ENCODE data around the gene TBC1D5.

DNA sequence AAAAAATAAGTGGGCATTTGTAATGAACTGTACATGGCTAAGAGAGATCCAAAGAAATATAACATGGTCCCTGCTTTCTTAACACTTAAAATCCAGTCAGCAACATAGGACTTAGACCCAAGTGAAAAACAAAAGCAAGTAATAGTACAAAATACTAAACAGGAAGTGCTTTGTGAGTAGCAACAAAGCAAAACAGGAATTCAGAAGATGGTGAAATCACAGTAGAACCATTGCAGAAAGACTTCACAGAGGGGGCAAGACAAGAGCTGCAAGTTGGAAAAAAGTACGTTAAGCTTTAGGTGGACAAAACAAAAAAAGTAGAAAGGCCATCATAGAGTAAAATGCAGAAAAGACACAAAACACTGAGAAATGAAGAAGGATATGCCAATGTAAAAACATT is 116.0 kb downstream of the TBC1D5 start:
- TF ChIP-seq, protein P1, sequence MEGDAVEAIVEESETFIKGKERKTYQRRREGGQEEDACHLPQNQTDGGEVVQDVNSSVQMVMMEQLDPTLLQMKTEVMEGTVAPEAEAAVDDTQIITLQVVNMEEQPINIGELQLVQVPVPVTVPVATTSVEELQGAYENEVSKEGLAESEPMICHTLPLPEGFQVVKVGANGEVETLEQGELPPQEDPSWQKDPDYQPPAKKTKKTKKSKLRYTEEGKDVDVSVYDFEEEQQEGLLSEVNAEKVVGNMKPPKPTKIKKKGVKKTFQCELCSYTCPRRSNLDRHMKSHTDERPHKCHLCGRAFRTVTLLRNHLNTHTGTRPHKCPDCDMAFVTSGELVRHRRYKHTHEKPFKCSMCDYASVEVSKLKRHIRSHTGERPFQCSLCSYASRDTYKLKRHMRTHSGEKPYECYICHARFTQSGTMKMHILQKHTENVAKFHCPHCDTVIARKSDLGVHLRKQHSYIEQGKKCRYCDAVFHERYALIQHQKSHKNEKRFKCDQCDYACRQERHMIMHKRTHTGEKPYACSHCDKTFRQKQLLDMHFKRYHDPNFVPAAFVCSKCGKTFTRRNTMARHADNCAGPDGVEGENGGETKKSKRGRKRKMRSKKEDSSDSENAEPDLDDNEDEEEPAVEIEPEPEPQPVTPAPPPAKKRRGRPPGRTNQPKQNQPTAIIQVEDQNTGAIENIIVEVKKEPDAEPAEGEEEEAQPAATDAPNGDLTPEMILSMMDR (IDR thresholded peaks at IDR 0.05), result no peak
- TF ChIP-seq POLR2AphosphoS5 (IDR thresholded peaks at IDR 0.05; ENCODE audit: insufficient read depth in 1 of 2, low read depth in 1 of 2), result no peak

Data from vagina (tissue), 2 donors.